Neural progenitor cell (in vitro differentiated cells): Measurements from ENCODE around the gene HYOU1. TPM values are rescaled to one million over a fixed set of nuclear protein-coding genes. Genes with fewer than 3 reads are reported as not detected.

Source experiments
- DNase-seq: peaks from one replicate; pipeline ENCODE4 v3.0.0-alpha.2; 2016; ENCODE audit warnings: low spot score
- H2AFZ ChIP-seq: fragments of 200-600 bp; sonication (generic); replicated peaks from 2 replicates; pipeline ENCODE4 v1.6.1; 2016; ENCODE audit warnings: antibody characterized with exemption
- H3F3A ChIP-seq: fragments of 200-600 bp; sonication (generic); 2 replicates; pipeline ENCODE4 v1.6.1; 2016; ENCODE audit warnings: antibody characterized with exemption, low read depth
- H3K27ac ChIP-seq: fragments of 200-600 bp; sonication (generic); 2 replicates; pipeline ENCODE4 v1.5.1; 2016; ENCODE audit warnings: mild to moderate bottlenecking
- H3K27me3 ChIP-seq: fragments of 200-600 bp; sonication (generic); 2 replicates; pipeline ENCODE4 v1.6.1; 2016; ENCODE audit warnings: mild to moderate bottlenecking, moderate library complexity
- H3K36me3 ChIP-seq: fragments of 200-600 bp; sonication (generic); 2 replicates; pipeline ENCODE4 v1.5.1; 2016
- H3K4me1 ChIP-seq: fragments of 200-600 bp; sonication (generic); 2 replicates; pipeline ENCODE4 v1.6.1; 2016; ENCODE audit warnings: mixed run types
- H3K4me2 ChIP-seq: fragments of 200-600 bp; sonication (generic); 2 replicates; pipeline ENCODE4 v1.6.1; 2016
- H3K4me3 ChIP-seq: fragments of 200-600 bp; sonication (generic); 2 replicates; pipeline ENCODE4 v1.5.1; 2016
- H3K79me2 ChIP-seq: fragments of 200-600 bp; sonication (generic); 2 replicates; pipeline ENCODE4 v1.6.1; 2016; ENCODE audit warnings: low read depth
- H3K9ac ChIP-seq: fragments of 200-600 bp; sonication (generic); 2 replicates; pipeline ENCODE4 v1.6.1; 2016
- H3K9me3 ChIP-seq: fragments of 200-600 bp; sonication (generic); 2 replicates; pipeline ENCODE4 v1.5.1; 2016; ENCODE audit warnings: low read depth
- H4K20me1 ChIP-seq: fragments of 200-600 bp; sonication (generic); 2 replicates; pipeline ENCODE4 v1.6.1; 2016; ENCODE audit warnings: low read depth
- H3K27ac Mint-ChIP-seq: 3 replicates; pipeline ENCODE4 v1.8.0; 2021; ENCODE audit warnings: mixed read lengths
- H3K27me3 Mint-ChIP-seq: 2 replicates; pipeline ENCODE4 v1.8.0; 2022; ENCODE audit warnings: low read depth, mild to moderate bottlenecking, inconsistent platforms, moderate library complexity, mixed read lengths; ENCODE audit not compliant: insufficient read depth
- H3K36me3 Mint-ChIP-seq: 3 replicates; pipeline ENCODE4 v1.8.0; 2021; ENCODE audit warnings: mixed read lengths
- H3K4me1 Mint-ChIP-seq: 3 replicates; pipeline ENCODE4 v1.8.0; 2021; ENCODE audit warnings: mixed read lengths
- H3K4me3 Mint-ChIP-seq: 3 replicates; pipeline ENCODE4 v1.8.0; 2021; ENCODE audit warnings: mild to moderate bottlenecking, moderate library complexity, mixed read lengths
- H3K9me3 Mint-ChIP-seq: 3 replicates; pipeline ENCODE4 v1.8.0; 2020; ENCODE audit warnings: mixed read lengths
- CTCF ChIP-seq: fragments of 200-600 bp; sonication (generic); IDR thresholded peaks from 2 replicates; pipeline ENCODE4 v1.5.1; 2017; ENCODE audit warnings: antibody characterized with exemption, mild to moderate bottlenecking
- EZH2 ChIP-seq: fragments of 200-600 bp; sonication (generic); IDR thresholded peaks from 2 replicates; pipeline ENCODE4 v1.6.1; 2017; ENCODE audit warnings: antibody characterized with exemption, mild to moderate bottlenecking, moderate library complexity
- EZH2phosphoT487 ChIP-seq: fragments of 200-600 bp; sonication (generic); IDR thresholded peaks from 2 replicates; pipeline ENCODE4 v1.6.1; 2017; ENCODE audit warnings: antibody characterized with exemption
- total RNA-seq: library from RNA; depleted of rRNA; stranded (reverse); fragments of >200 nt; gene quantifications from 2 replicates; pipeline ENCODE4 v1.2.3, GENCODE V29; 2015; ENCODE audit warnings: low replicate concordance

Gene HYOU1
- total RNA-seq, 1 donor from 2014 or later = 129 TPM

GRCh38 chr11:119011476-119012053 is 45.4 kb downstream of the HYOU1 start:
- Histone ChIP-seq H3K9ac (no peak overlapping the region), H3K9me3 (no peaks in the 10 kb centered on the region), H3F3A (peaks cover 55% of the 10 kb centered on the region), H3K27me3 (no peaks in the 10 kb centered on the region), H3K4me3 (no peak overlapping the region), H3K79me2 (peaks cover 23% of the 10 kb centered on the region), H4K20me1 (peaks cover 14% of the 10 kb centered on the region), H2AFZ (no peak overlapping the region), H3K4me2 (no peak overlapping the region), H3K36me3 (peaks cover 13% of the 10 kb centered on the region), H3K4me1 (peaks cover 3% of the 10 kb centered on the region), H3K27ac (peak overlapping the region; percentile 46)
- DNase-seq = no peak
- no peak overlapping the region for H3K4me3 Mint-ChIP-seq
- no peaks in the 10 kb centered on the region for H3K9me3 Mint-ChIP-seq
- H3K27me3 Mint-ChIP-seq = no peaks in the 10 kb centered on the region
- TF ChIP-seq CTCF (no peak), EZH2 (no peak), EZH2phosphoT487 (no peak)
- H3K4me1 Mint-ChIP-seq = peaks cover 6% of the 10 kb centered on the region
- no peak overlapping the region for H3K27ac Mint-ChIP-seq
- H3K36me3 Mint-ChIP-seq = peaks cover 37% of the 10 kb centered on the region

GRCh38 chr11:119006656-119007055 is 50.3 kb downstream of the HYOU1 start:
- H3F3A ChIP-seq = peaks cover 10% of the 10 kb centered on the region
- no peaks in the 10 kb centered on the region for H3K27me3 ChIP-seq
- DNase-seq = no peak
- H3K27me3 Mint-ChIP-seq = no peaks in the 10 kb centered on the region
- no peak overlapping the region for H3K4me3 ChIP-seq
- no peaks in the 10 kb centered on the region for H3K4me1 Mint-ChIP-seq
- H3K4me2 ChIP-seq = no peak overlapping the region
- H3K4me1 ChIP-seq = no peaks in the 10 kb centered on the region
- no peaks in the 10 kb centered on the region for H4K20me1 ChIP-seq
- H3K79me2 ChIP-seq = peaks cover 3% of the 10 kb centered on the region
- H3K9me3 Mint-ChIP-seq = no peaks in the 10 kb centered on the region
- TF ChIP-seq EZH2 = no peak
- TF ChIP-seq EZH2phosphoT487 = no peak
- TF ChIP-seq CTCF = no peak
- no peak overlapping the region for H3K27ac ChIP-seq
- H3K9me3 ChIP-seq = no peaks in the 10 kb centered on the region
- no peak overlapping the region for H3K9ac ChIP-seq
- peaks cover 3% of the 10 kb centered on the region for H3K36me3 ChIP-seq
- peaks cover 21% of the 10 kb centered on the region for H3K36me3 Mint-ChIP-seq
- H3K4me3 Mint-ChIP-seq = no peak overlapping the region
- H3K27ac Mint-ChIP-seq = no peak overlapping the region
- H2AFZ ChIP-seq = no peak overlapping the region

GRCh38 chr11:119000906-119001305 is 56.1 kb downstream of the HYOU1 start:
- Histone ChIP-seq H3F3A (peaks cover 16% of the 10 kb centered on the region), H3K27ac (no peak overlapping the region), H4K20me1 (no peaks in the 10 kb centered on the region), H2AFZ (no peak overlapping the region), H3K4me2 (no peak overlapping the region), H3K27me3 (no peaks in the 10 kb centered on the region), H3K9me3 (no peaks in the 10 kb centered on the region), H3K79me2 (peaks cover 58% of the 10 kb centered on the region), H3K9ac (no peak overlapping the region), H3K4me1 (peaks cover 14% of the 10 kb centered on the region), H3K36me3 (peaks cover 12% of the 10 kb centered on the region), H3K4me3 (no peak overlapping the region)
- Mint-ChIP-seq H3K27me3 (no peaks in the 10 kb centered on the region), H3K36me3 (peaks cover 20% of the 10 kb centered on the region), H3K4me1 (peaks cover 25% of the 10 kb centered on the region), H3K27ac (no peak overlapping the region), H3K4me3 (no peak overlapping the region), H3K9me3 (no peaks in the 10 kb centered on the region)
- TF ChIP-seq CTCF = no peak
- no peak for TF ChIP-seq EZH2
- no peak for DNase-seq
